Subcutaneous preadipocyte (primary cell): ENCODE measurements around the gene CHKB. TPM values are rescaled to one million over a fixed set of nuclear protein-coding genes. Genes with fewer than 3 reads are reported as not detected.

Experiments used
- total RNA-seq: library from RNA; depleted of rRNA; stranded (reverse); fragments of >200 nt; gene quantifications from 2 replicates; pipeline ENCODE4 v1.2.3, GENCODE V29; 2012

CHKB gene
- total RNA-seq: 22.5 and 25.4 TPM in 2 replicates

GRCh38 chr22:50582493-50583293 lies at the start of gene CHKB:
TSS of gene CHKB (minus strand) at chr22:50582849. CDS start at chr22:50582781, 68 bp downstream.

GRCh38 chr22:50627642-50628542 lies 45.2 kb upstream of the CHKB start, which contains the start of gene ARSA:
TSS of gene ARSA (minus strand) at chr22:50628152. CDS start at chr22:50627779, 373 bp downstream.

GRCh38 chr22:50600538-50600937 lies 17.9 kb upstream of the CHKB start, which contains the start of gene MAPK8IP2:
TSS of gene MAPK8IP2 (plus strand) at chr22:50600793. CDS start at chr22:50600819, 26 bp downstream.

GRCh38 chr22:50577987-50578775 lies 4.5 kb downstream of the CHKB start, which contains the start of gene CPT1B:
TSS of gene CPT1B (minus strand) at chr22:50578427. CDS start at chr22:50577915, 512 bp downstream.

GRCh38 chr22:50562523-50563412 lies 19.9 kb downstream of the CHKB start, which contains the start of gene SYCE3:
TSS of gene SYCE3 (minus strand) at chr22:50562919. CDS start at chr22:50556405, 6,514 bp downstream.

GRCh38 chr22:50545522-50546325 lies 36.9 kb downstream of the CHKB start, which contains the start of gene KLHDC7B:
TSS of gene KLHDC7B (plus strand) at chr22:50545899. CDS start at chr22:50546244, 345 bp downstream.

GRCh38 chr22:50529897-50530579 lies 52.6 kb downstream of the CHKB start, which contains the start of gene TYMP:
TSS of gene TYMP (minus strand) at chr22:50530012. CDS start at chr22:50529709, 303 bp downstream.

Other genes starting within 250 kb of the CHKB start
- 41.2 and 48.7 TPM in 2 replicates for gene PPP6R2, start 239.5 kb downstream of the CHKB start, total RNA-seq
- 63.6 and 76.8 TPM in 2 replicates for gene SBF1, start 107.8 kb downstream of the CHKB start, total RNA-seq
- gene ADM2, start 101.3 kb downstream of the CHKB start, total RNA-seq: 0.39 and 2.2 TPM in 2 replicates
- gene MIOX, start 96.0 kb downstream of the CHKB start, total RNA-seq: 0.20 TPM in 1 of 2 replicates, not detected in the other
- gene LMF2, start 75.1 kb downstream of the CHKB start, total RNA-seq: 32.3 and 36.9 TPM in 2 replicates
- gene NCAPH2, start 74.6 kb downstream of the CHKB start, total RNA-seq: 35.3 and 49.5 TPM in 2 replicates
- 2.7 and 5.1 TPM in 2 replicates for gene SCO2, start 57.3 kb downstream of the CHKB start, total RNA-seq
- 24.2 and 45.9 TPM in 2 replicates for gene TYMP, start 52.8 kb downstream of the CHKB start, total RNA-seq
- gene KLHDC7B, start 37.0 kb downstream of the CHKB start, total RNA-seq: not detected in 2 replicates
- not detected in 2 replicates for gene SYCE3, start 19.9 kb downstream of the CHKB start, total RNA-seq
- 0.73 and 1.2 TPM in 2 replicates for gene CPT1B, start 4.4 kb downstream of the CHKB start, total RNA-seq
- 0.37 and 0.39 TPM in 2 replicates for gene MAPK8IP2, start 17.9 kb upstream of the CHKB start, total RNA-seq
- gene ARSA, start 45.3 kb upstream of the CHKB start, total RNA-seq: 15.8 and 16.4 TPM in 2 replicates
- gene SHANK3, start 90.0 kb upstream of the CHKB start, total RNA-seq: 0.73 and 2.2 TPM in 2 replicates
- not detected in 2 replicates for gene ACR, start 155.4 kb upstream of the CHKB start, total RNA-seq
- gene RABL2B, start 200.8 kb upstream of the CHKB start, total RNA-seq: 8.1 and 17.4 TPM in 2 replicates